Neural cell (in vitro differentiated cells): ENCODE results near the gene ZIC1. TPM values are rescaled to one million over a fixed set of nuclear protein-coding genes. Genes with fewer than 3 reads are reported as not detected.

Experiments used
- H2AFZ ChIP-seq: fragments of 200-600, 300-800 bp; sonication (generic), shearing (Covaris generic); 2 replicates; pipeline ENCODE4 v1.6.0; 2014; ENCODE audit warnings: low read depth, mild to moderate bottlenecking, antibody characterized with exemption, low read length, moderate library complexity
- H3F3A ChIP-seq: fragments of 200-600 bp; shearing (Covaris generic); 2 replicates; pipeline ENCODE4 v1.6.1; 2016; ENCODE audit warnings: mild to moderate bottlenecking, moderate library complexity, mixed read lengths, antibody characterized with exemption, low read length; ENCODE audit not compliant: insufficient read depth, poor library complexity, severe bottlenecking
- H3K27ac ChIP-seq: fragments of 200-600, 300-800 bp; sonication (generic), shearing (Covaris generic); 2 replicates; pipeline ENCODE4 v1.5.1; 2014; ENCODE audit warnings: mild to moderate bottlenecking, low read length, moderate library complexity
- H3K27me3 ChIP-seq: fragments of 300-800, 200-600 bp; sonication (generic), shearing (Covaris generic); 2 replicates; pipeline ENCODE4 v1.6.0; 2014; ENCODE audit warnings: mild to moderate bottlenecking, low read depth, low read length, moderate library complexity; ENCODE audit not compliant: insufficient read depth
- H3K36me3 ChIP-seq: fragments of 300-800, 200-600 bp; sonication (generic), shearing (Covaris generic); 2 replicates; pipeline ENCODE4 v1.5.1; 2014; ENCODE audit warnings: mild to moderate bottlenecking, antibody characterized with exemption, low read length, moderate library complexity; ENCODE audit not compliant: insufficient read depth
- H3K4me2 ChIP-seq: fragments of 300-800, 200-600 bp; sonication (generic), shearing (Covaris generic); 2 replicates; pipeline ENCODE4 v1.6.0; 2014; ENCODE audit warnings: mild to moderate bottlenecking, low read length
- H3K4me3 ChIP-seq: fragments of 300-800, 200-600 bp; sonication (generic), shearing (Covaris generic); 2 replicates; pipeline ENCODE4 v1.5.1; 2014; ENCODE audit warnings: mild to moderate bottlenecking, low read length, moderate library complexity
- H3K79me2 ChIP-seq: fragments of 200-600 bp; shearing (Covaris generic); replicated peaks from 2 replicates; pipeline ENCODE4 v1.6.0; 2014; ENCODE audit warnings: mild to moderate bottlenecking, low read length, moderate library complexity; ENCODE audit not compliant: insufficient read depth
- H3K9ac ChIP-seq: fragments of 300-800, 200-600 bp; sonication (generic), shearing (Covaris generic); 2 replicates; pipeline ENCODE4 v1.6.1; 2016; ENCODE audit warnings: mild to moderate bottlenecking, low read length, mixed read lengths
- H3K9me2 ChIP-seq: fragments of 200-600 bp; shearing (Covaris generic); 2 replicates; pipeline ENCODE4 v1.6.1; 2016; ENCODE audit warnings: mild to moderate bottlenecking, low read length, mixed read lengths; ENCODE audit not compliant: insufficient read depth
- H3K9me3 ChIP-seq: fragments of 200-600, 300-800 bp; sonication (generic), shearing (Covaris generic); 2 replicates; pipeline ENCODE4 v1.6.1; 2016; ENCODE audit warnings: mild to moderate bottlenecking, mixed run types, low read length, moderate library complexity, mixed read lengths
- H4K20me1 ChIP-seq: fragments of 200-600 bp; shearing (Covaris generic); 2 replicates; pipeline ENCODE4 v1.6.1; 2016; ENCODE audit warnings: mild to moderate bottlenecking, mixed run types; ENCODE audit not compliant: insufficient read depth
- CTCF ChIP-seq: fragments of 450-650 bp; IDR thresholded peaks from 2 replicates; pipeline ENCODE4 v1.5.1; 2014; ENCODE audit warnings: antibody characterized with exemption, mild to moderate bottlenecking, moderate library complexity; ENCODE audit not compliant: poor library complexity, severe bottlenecking
- EP300 ChIP-seq: fragments of 450-650 bp; conservative IDR thresholded peaks from 2 replicates; pipeline ENCODE4 v1.6.1; 2014; ENCODE audit warnings: antibody characterized with exemption, mild to moderate bottlenecking, moderate library complexity; ENCODE audit not compliant: poor library complexity, severe bottlenecking
- EZH2 ChIP-seq: fragments of 200-600, 300-800 bp; shearing (Covaris generic), sonication (generic); IDR thresholded peaks from 2 replicates; pipeline ENCODE4 v1.6.1; 2014; ENCODE audit warnings: antibody characterized with exemption, low read length, borderline replicate concordance, mild to moderate bottlenecking; ENCODE audit not compliant: insufficient read depth, poor library complexity, severe bottlenecking
- MXI1 ChIP-seq: fragments of 450-650 bp; conservative IDR thresholded peaks from 2 replicates; pipeline ENCODE4 v1.6.1; 2014; ENCODE audit warnings: antibody characterized with exemption, mild to moderate bottlenecking; ENCODE audit not compliant: poor library complexity, severe bottlenecking
- POLR2AphosphoS5 ChIP-seq: IDR thresholded peaks from 2 replicates; pipeline ENCODE4 v1.6.1; 2012
- RAD21 ChIP-seq: fragments of 450-650 bp; conservative IDR thresholded peaks from 2 replicates; pipeline ENCODE4 v1.6.1; 2014; ENCODE audit warnings: antibody characterized with exemption, mild to moderate bottlenecking, moderate library complexity
- REST ChIP-seq: IDR thresholded peaks from 2 replicates; pipeline ENCODE4 v1.6.1; 2012; ENCODE audit warnings: borderline replicate concordance
- SMC3 ChIP-seq: fragments of 450-650 bp; conservative IDR thresholded peaks from 2 replicates; pipeline ENCODE4 v1.6.1; 2014; ENCODE audit warnings: antibody characterized with exemption, mild to moderate bottlenecking, moderate library complexity; ENCODE audit not compliant: poor library complexity
- TAF1 ChIP-seq: IDR thresholded peaks from 2 replicates; pipeline ENCODE4 v1.6.1; 2012; ENCODE audit warnings: low read depth
- polyA plus RNA-seq: library from polyadenylated mRNA; depleted of rRNA; stranded (reverse); fragments of >200 nt; gene quantifications from 2 replicates; pipeline ENCODE4 v1.2.3, GENCODE V29; 2014

Gene ZIC1
- polyA plus RNA-seq, 1 donor from 2014 or later, result 183 TPM

GRCh38 chr3:147377412-147378367 lies 31.5 kb upstream of the ZIC1 start:
- Histone ChIP-seq H3K36me3 (no peaks in the 10 kb centered on the region), H2AFZ (no peak overlapping the region), H3K4me2 (no peak overlapping the region), H3K9me2 (no peaks in the 10 kb centered on the region), H3K9me3 (no peaks in the 10 kb centered on the region), H4K20me1 (no peaks in the 10 kb centered on the region), H3K9ac (no peak overlapping the region), H3F3A (no peaks in the 10 kb centered on the region), H3K27ac (no peak overlapping the region), H3K27me3 (peaks cover 57% of the 10 kb centered on the region), H3K79me2 (no peaks in the 10 kb centered on the region), H3K4me3 (no peak overlapping the region)
- no peak for TF ChIP-seq EP300
- no peak for TF ChIP-seq EZH2
- no peak for TF ChIP-seq REST
- TF ChIP-seq RAD21, result no peak
- TF ChIP-seq MXI1, result no peak
- no peak for TF ChIP-seq TAF1
- TF ChIP-seq POLR2AphosphoS5, result no peak
- no peak for TF ChIP-seq CTCF
- TF ChIP-seq SMC3, result no peak

GRCh38 chr3:147379651-147380050 lies 29.5 kb upstream of the ZIC1 start:
- Histone ChIP-seq H3F3A (no peaks in the 10 kb centered on the region), H3K9ac (no peak overlapping the region), H4K20me1 (no peaks in the 10 kb centered on the region), H3K79me2 (peaks cover 15% of the 10 kb centered on the region), H3K9me2 (no peaks in the 10 kb centered on the region), H3K27me3 (peaks cover 40% of the 10 kb centered on the region), H3K4me3 (no peak overlapping the region), H3K36me3 (no peaks in the 10 kb centered on the region), H3K4me2 (no peak overlapping the region), H2AFZ (no peak overlapping the region), H3K9me3 (no peaks in the 10 kb centered on the region), H3K27ac (no peak overlapping the region)
- TF ChIP-seq EP300, result no peak
- TF ChIP-seq SMC3, result no peak
- no peak for TF ChIP-seq REST
- TF ChIP-seq EZH2, result no peak
- TF ChIP-seq TAF1, result no peak
- TF ChIP-seq CTCF, result no peak
- no peak for TF ChIP-seq RAD21
- TF ChIP-seq MXI1, result no peak
- TF ChIP-seq POLR2AphosphoS5, result no peak
